Skeletal muscle satellite cell (primary cell): ENCODE results near the gene NLRC5.
A peak's percentile ranks its signal among the peaks of the same experiment; 100 is the strongest.
"Not testable (repeated sequence)": the region's sequence is repeated elsewhere in the genome, so short reads cannot be mapped to it uniquely, and the experiment has no call there.

ENCODE experiments used
- H3K27me3 ChIP-seq: 2 replicates; pipeline ENCODE4 v1.7.0; 2013; ENCODE audit warnings: low read length; ENCODE audit not compliant: control insufficient read depth, insufficient read depth
- H3K36me3 ChIP-seq: 2 replicates; pipeline ENCODE4 v1.7.0; 2013; ENCODE audit warnings: mild to moderate bottlenecking, control low read depth, low read length; ENCODE audit not compliant: insufficient read depth
- H3K4me1 ChIP-seq: 2 replicates; pipeline ENCODE4 v1.7.0; 2013; ENCODE audit warnings: low read length; ENCODE audit not compliant: control insufficient read depth, insufficient read depth
- H3K4me2 ChIP-seq: 2 replicates; pipeline ENCODE4 v1.7.0; 2013; ENCODE audit warnings: mild to moderate bottlenecking, low read length
- H3K4me3 ChIP-seq: 2 replicates; pipeline ENCODE4 v1.7.0; 2013; ENCODE audit warnings: low read length
- H3K9ac ChIP-seq: 2 replicates; pipeline ENCODE4 v1.7.0; 2013; ENCODE audit warnings: mild to moderate bottlenecking, low read depth, low read length, moderate library complexity
- H3K9me3 ChIP-seq: replicated peaks from 2 replicates; pipeline ENCODE4 v1.7.0; 2013; ENCODE audit warnings: mild to moderate bottlenecking, control low read depth, low read length

NLRC5 gene

GRCh38 chr16:56997931-56998330, 8.6 kb downstream of the NLRC5 start:
- Histone ChIP-seq H3K4me3 (no peak overlapping the region), H3K36me3 (no peaks in the 10 kb centered on the region)

GRCh38 chr16:56998352-56998751, 9.0 kb downstream of the NLRC5 start:
- Histone ChIP-seq H3K4me2 (no peak overlapping the region), H3K9me3 (no peaks in the 10 kb centered on the region), H3K9ac (no peak overlapping the region), H3K4me1 (peaks cover 25% of the 10 kb centered on the region), H3K27me3 (no peaks in the 10 kb centered on the region), H3K4me3 (no peak overlapping the region), H3K36me3 (no peaks in the 10 kb centered on the region)

More at GRCh38 chr16:56997931-56998330, 8.6 kb downstream of the NLRC5 start:
- Histone ChIP-seq H3K27me3 (no peaks in the 10 kb centered on the region), H3K9me3 (no peaks in the 10 kb centered on the region), H3K4me2 (no peak overlapping the region), H3K4me1 (peaks cover 26% of the 10 kb centered on the region), H3K9ac (no peak overlapping the region)

- Histone ChIP-seq H3K4me1 (peaks cover 23% of the 10 kb centered on the region), H3K9ac (no peak overlapping the region)
Measured at GRCh38 chr16:56998861-56999260, 9.5 kb downstream of the NLRC5 start.

GRCh38 chr16:56999409-57000270, 10.3 kb downstream of the NLRC5 start:
- Histone ChIP-seq H3K4me1 (peaks cover 23% of the 10 kb centered on the region), H3K4me2 (no peak overlapping the region), H3K36me3 (no peaks in the 10 kb centered on the region), H3K4me3 (peak overlapping the region; percentile 26), H3K9me3 (no peaks in the 10 kb centered on the region), H3K9ac (peak overlapping the region; percentile 61), H3K27me3 (no peaks in the 10 kb centered on the region)

More at GRCh38 chr16:56998861-56999260, 9.5 kb downstream of the NLRC5 start:
- Histone ChIP-seq H3K4me3 (no peak overlapping the region), H3K9me3 (no peaks in the 10 kb centered on the region), H3K4me2 (no peak overlapping the region), H3K36me3 (no peaks in the 10 kb centered on the region), H3K27me3 (no peaks in the 10 kb centered on the region)

- H3K27me3 ChIP-seq, result no peaks in the 10 kb centered on the region
- H3K36me3 ChIP-seq, result no peaks in the 10 kb centered on the region
- H3K9ac ChIP-seq, result peak overlapping the region; percentile 61
- H3K4me2 ChIP-seq, result peak overlapping the region; percentile 43
- H3K4me1 ChIP-seq, result peaks cover 23% of the 10 kb centered on the region
- peak overlapping the region; percentile 26 for H3K4me3 ChIP-seq
- H3K9me3 ChIP-seq, result no peaks in the 10 kb centered on the region
Measured at GRCh38 chr16:57000271-57001025, 11.1 kb downstream of the NLRC5 start.

- Histone ChIP-seq H3K4me3 (no peak overlapping the region), H3K36me3 (no peaks in the 10 kb centered on the region), H3K9ac (peak overlapping the region; percentile 44), H3K4me2 (peak overlapping the region; percentile 16), H3K27me3 (no peaks in the 10 kb centered on the region), H3K9me3 (no peaks in the 10 kb centered on the region), H3K4me1 (peaks cover 23% of the 10 kb centered on the region)
Measured at GRCh38 chr16:57001026-57001679, 11.8 kb downstream of the NLRC5 start.

GRCh38 chr16:57003439-57004386, 14.4 kb downstream of the NLRC5 start:
- H3K9me3 ChIP-seq, result no peaks in the 10 kb centered on the region
- H3K9ac ChIP-seq, result no peak overlapping the region
- H3K4me2 ChIP-seq, result no peak overlapping the region
- no peaks in the 10 kb centered on the region for H3K27me3 ChIP-seq
- peaks cover 23% of the 10 kb centered on the region for H3K4me1 ChIP-seq
- no peaks in the 10 kb centered on the region for H3K36me3 ChIP-seq
- H3K4me3 ChIP-seq, result no peak overlapping the region

- Histone ChIP-seq H3K9ac (no peak overlapping the region), H3K4me2 (no peak overlapping the region), H3K27me3 (no peaks in the 10 kb centered on the region), H3K36me3 (no peaks in the 10 kb centered on the region), H3K4me3 (no peak overlapping the region), H3K9me3 (no peaks in the 10 kb centered on the region), H3K4me1 (peaks cover 17% of the 10 kb centered on the region)
Measured at GRCh38 chr16:57004387-57005250, 15.3 kb downstream of the NLRC5 start.

- H3K27me3 ChIP-seq, H3K4me1 ChIP-seq, H3K9me3 ChIP-seq, H3K9ac ChIP-seq, H3K4me3 ChIP-seq, H3K4me2 ChIP-seq, H3K36me3 ChIP-seq: not testable (repeated sequence)
Measured at GRCh38 chr16:57005597-57005996, 16.2 kb downstream of the NLRC5 start.

GRCh38 chr16:57007050-57007449, 17.7 kb downstream of the NLRC5 start:
- H3K4me1 ChIP-seq, result no peaks in the 10 kb centered on the region
- H3K9ac ChIP-seq, result no peak overlapping the region

More at GRCh38 chr16:57007050-57007449, 17.7 kb downstream of the NLRC5 start:
- Histone ChIP-seq H3K36me3 (no peaks in the 10 kb centered on the region), H3K4me3 (no peak overlapping the region), H3K4me2 (no peak overlapping the region), H3K27me3 (no peaks in the 10 kb centered on the region), H3K9me3 (no peaks in the 10 kb centered on the region)
